ENCODE data around the gene KRT1.

KRT1 gene

GRCh38 chr12:52636189-52636588 is 44.0 kb downstream of the KRT1 start:
- no peak for DNase-seq

- DNase-seq = peak in 47 of 51 donors; percentile 14 to 88 (median 61)
Observed at GRCh38 chr12:52634266-52635056, 45.7 kb downstream of the KRT1 start.

GRCh38 chr12:52633383-52633782 is 46.8 kb downstream of the KRT1 start:
- no peak for DNase-seq

GRCh38 chr12:52632656-52633055 is 47.6 kb downstream of the KRT1 start:
- no peak for DNase-seq

GRCh38 chr12:52631676-52632459 is 48.3 kb downstream of the KRT1 start:
- no peak for DNase-seq

GRCh38 chr12:52631264-52631663 is 48.9 kb downstream of the KRT1 start:
- DNase-seq = no peak

GRCh38 chr12:52630599-52631200 is 49.5 kb downstream of the KRT1 start:
- DNase-seq = no peak

- DNase-seq = no peak
Observed at GRCh38 chr12:52630008-52630500, 50.2 kb downstream of the KRT1 start.

GRCh38 chr12:52629281-52630007 is 50.8 kb downstream of the KRT1 start:
- no peak for DNase-seq

GRCh38 chr12:52628841-52629240 is 51.4 kb downstream of the KRT1 start:
- no peak for DNase-seq

- DNase-seq = no peak
Observed at GRCh38 chr12:52628111-52628507, 52.1 kb downstream of the KRT1 start.

GRCh38 chr12:52627395-52628110 is 52.7 kb downstream of the KRT1 start:
- no peak for DNase-seq

Measured in hypothalamus (tissue), 51 donors.